SH-SY5Y (cell line): ENCODE results near the gene KCNG2.

Experiments used
- GATA2 ChIP-seq: IDR thresholded peaks from 2 replicates; pipeline ENCODE4 v1.6.1; 2011; ENCODE audit warnings: mild to moderate bottlenecking, low read depth, low read length
- GATA3 ChIP-seq: IDR thresholded peaks from 2 replicates; pipeline ENCODE4 v1.6.1; 2011; ENCODE audit warnings: low read depth, mild to moderate bottlenecking, low read length, moderate library complexity

- TF ChIP-seq GATA3 (no peak), GATA2 (no peak)
These were observed 18.6 kb upstream of the KCNG2 start for GRCh38 chr18:79779021-79779699.
